SK-N-SH (cell line): ENCODE data around the gene ESPNL. TPM values are rescaled to one million over a fixed set of nuclear protein-coding genes. Genes with fewer than 3 reads are reported as not detected.
A peak's percentile ranks its signal among the peaks of the same experiment; 100 is the strongest.

Source experiments
- CTCF ChIA-PET: fragments of 300-600, 350-600 bp; formaldehyde crosslinking; extraction: SDS; loops from one replicate; lab custom pipeline; 2021; lab: Yijun Ruan, JAX
- POLR2A ChIA-PET: fragments of 350-600 bp; sonication (Branson Sonifier 250); formaldehyde crosslinking; extraction: SDS; loops from one replicate; lab custom pipeline; 2020; ENCODE audit warnings: antibody characterized with exemption, inconsistent platforms; lab: Yijun Ruan, JAX
- DNase-seq: peaks from one replicate; pipeline ENCODE4 v3.0.0; 2012
- H2AFZ ChIP-seq: fragments of 200-600 bp; sonication (generic); 2 replicates; pipeline ENCODE4 v1.8.1; 2016; ENCODE audit warnings: antibody characterized with exemption, mild to moderate bottlenecking, low read depth
- H3F3A ChIP-seq: fragments of 200-600 bp; sonication (generic); replicated peaks from 2 replicates; pipeline ENCODE3; 2016; ENCODE audit warnings: antibody characterized with exemption, mild to moderate bottlenecking; ENCODE audit not compliant: insufficient read depth
- H3K27ac ChIP-seq, 2 experiments: fragments of 200-500 bp in 1 of 2; fragments of 200-600 bp in 1 of 2; sonication (Bioruptor generic) in 1 of 2; sonication (generic), shearing (Covaris generic) in 1 of 2; 2 replicates each; pipeline versions ENCODE4 v1.5.1 to v1.6.1; 2014 to 2016; ENCODE audit warnings: low read depth in 2 of 2, inconsistent platforms in 1 of 2, low read length in 1 of 2, mild to moderate bottlenecking in 1 of 2, mixed read lengths in 1 of 2
- H3K27me3 ChIP-seq: fragments of 200-600 bp; sonication (generic), shearing (Covaris generic); 2 replicates; pipeline ENCODE4 v1.6.1; 2016; ENCODE audit warnings: mixed run types; ENCODE audit not compliant: insufficient read depth
- H3K36me3 ChIP-seq, 2 experiments: fragments of 200-500 bp in 1 of 2; fragments of 200-600 bp in 1 of 2; sonication (Bioruptor generic) in 1 of 2; sonication (generic) in 1 of 2; replicated peaks in 1 of 2; 2 replicates each; pipeline versions ENCODE3 to v1.5.1; 2014 to 2016; ENCODE audit warnings: low read length in 1 of 2, mild to moderate bottlenecking in 1 of 2; ENCODE audit not compliant: insufficient read depth in 2 of 2, control insufficient read depth in 1 of 2
- H3K4me1 ChIP-seq, 2 experiments: fragments of 200-500 bp in 1 of 2; fragments of 200-600 bp in 1 of 2; sonication (Bioruptor generic) in 1 of 2; sonication (generic), shearing (Covaris generic) in 1 of 2; 2 replicates each; pipeline versions ENCODE4 v1.5.1 to v1.6.1; 2014 to 2016; ENCODE audit warnings: low read depth in 1 of 2, low read length in 1 of 2, mixed run types in 1 of 2; ENCODE audit not compliant: insufficient read depth in 2 of 2, control insufficient read depth in 1 of 2
- H3K4me2 ChIP-seq: fragments of 200-600 bp; sonication (generic), shearing (Covaris generic); 2 replicates; pipeline ENCODE4 v1.6.1; 2017; ENCODE audit warnings: mixed run types
- H3K4me3 ChIP-seq, 2 experiments: fragments of 200-500 bp in 1 of 2; fragments of 200-600 bp in 1 of 2; sonication (Bioruptor generic) in 1 of 2; sonication (generic), shearing (Covaris generic) in 1 of 2; 2 replicates each; pipeline versions ENCODE4 v1.5.1 to v1.8.1; 2014 to 2016; ENCODE audit warnings: low read depth in 2 of 2, inconsistent platforms in 1 of 2, low read length in 1 of 2, mild to moderate bottlenecking in 1 of 2, mixed read lengths in 1 of 2, moderate library complexity in 1 of 2
- H3K79me2 ChIP-seq: fragments of 200-600 bp; sonication (generic); 2 replicates; pipeline ENCODE4 v1.8.1; 2017; ENCODE audit warnings: mild to moderate bottlenecking; ENCODE audit not compliant: insufficient read depth
- H3K9ac ChIP-seq: fragments of 200-600 bp; sonication (generic); 2 replicates; pipeline ENCODE4 v1.6.1; 2017; ENCODE audit warnings: mixed run types
- H3K9me2 ChIP-seq: fragments of 200-600 bp; sonication (generic); 2 replicates; pipeline ENCODE4 v1.6.1; 2017; ENCODE audit warnings: mixed run types
- H3K9me3 ChIP-seq: fragments of 200-600 bp; sonication (generic); 2 replicates; pipeline ENCODE4 v1.6.1; 2017; ENCODE audit warnings: mixed run types, mild to moderate bottlenecking, moderate library complexity
- H4K20me1 ChIP-seq: fragments of 200-600 bp; sonication (generic); 2 replicates; pipeline ENCODE4 v1.6.1; 2017; ENCODE audit warnings: mild to moderate bottlenecking, mixed run types; ENCODE audit not compliant: insufficient read depth
- ELF1 ChIP-seq: IDR thresholded peaks from 2 replicates; pipeline ENCODE4 v1.4.0; 2012
- FOSL2 ChIP-seq: IDR thresholded peaks from 2 replicates; pipeline ENCODE4 v1.4.0; 2012; ENCODE audit warnings: low read depth, mild to moderate bottlenecking, moderate library complexity, borderline replicate concordance
- FOXJ3 ChIP-seq: sonication (generic); formaldehyde crosslinking; IDR thresholded peaks from 2 replicates; pipeline ENCODE4 v1.5.1; 2020; ENCODE audit warnings: mild to moderate bottlenecking, missing genetic modification reagents
- GATA2 ChIP-seq: sonication (generic); formaldehyde crosslinking; IDR thresholded peaks from 2 replicates; pipeline ENCODE4 v1.5.0; 2020; ENCODE audit warnings: mild to moderate bottlenecking, missing genetic modification reagents
- JUND ChIP-seq: IDR thresholded peaks from 2 replicates; pipeline ENCODE4 v1.4.0; 2012
- MEF2A ChIP-seq: IDR thresholded peaks from 2 replicates; pipeline ENCODE4 v1.4.0; 2012; ENCODE audit warnings: low read depth, borderline replicate concordance
- NFIC ChIP-seq: IDR thresholded peaks from 2 replicates; pipeline ENCODE4 v1.4.0; 2012; ENCODE audit warnings: borderline replicate concordance
- NRF1 ChIP-seq: IDR thresholded peaks from 2 replicates; pipeline ENCODE4 v1.6.1; 2012; ENCODE audit warnings: low read depth, mild to moderate bottlenecking, low read length
- RCOR1 ChIP-seq: fragments of 150-350 bp; IDR thresholded peaks from 2 replicates; pipeline ENCODE4 v1.6.1; 2017; ENCODE audit warnings: antibody characterized with exemption, low read length
- RXRA ChIP-seq: IDR thresholded peaks from 2 replicates; pipeline ENCODE4 v1.4.0; 2012; ENCODE audit warnings: low read depth, mild to moderate bottlenecking, borderline replicate concordance
- SIN3A ChIP-seq: IDR thresholded peaks from 2 replicates; pipeline ENCODE4 v1.6.1; 2012; ENCODE audit warnings: low read depth, mild to moderate bottlenecking, low read length, moderate library complexity, borderline replicate concordance
- TEAD4 ChIP-seq: IDR thresholded peaks from 2 replicates; pipeline ENCODE4 v1.4.0; 2012; ENCODE audit warnings: mild to moderate bottlenecking, borderline replicate concordance; ENCODE audit not compliant: insufficient read depth
- YY1 ChIP-seq: IDR thresholded peaks from 2 replicates; pipeline ENCODE4 v1.4.0; 2012; ENCODE audit warnings: low read depth, mild to moderate bottlenecking
- WGBS: methylation state at CpG from one replicate; pipeline ENCODE4 v1.1.6; 2017; ENCODE audit warnings: low lambda C conversion rate; 5-methylcytosine and 5-hydroxymethylcytosine counted together
- polyA plus RNA-seq, 3 experiments: library from polyadenylated mRNA; depleted of rRNA; stranded (reverse); fragments of >200 nt; gene quantifications; 2 replicates each; pipeline ENCODE4 v1.2.3, GENCODE V29; 2012
- TF ChIP-seq, protein P1 (sequence below): IDR thresholded peaks from 2 replicates; pipeline ENCODE4 v1.4.0; 2012; ENCODE audit warnings: low read depth, borderline replicate concordance
- TF ChIP-seq, protein P2 (sequence below): IDR thresholded peaks from 2 replicates; pipeline ENCODE4 v1.4.0; 2012; ENCODE audit warnings: low read depth
- TF ChIP-seq, protein P3 (sequence below): fragments of 150-350 bp; IDR thresholded peaks from 2 replicates; pipeline ENCODE4 v1.6.1; 2016; ENCODE audit warnings: mild to moderate bottlenecking, low read depth, low read length
- TF ChIP-seq, protein P4 (sequence below): fragments of 150-350 bp; IDR thresholded peaks from 2 replicates; pipeline ENCODE4 v1.6.1; 2017; ENCODE audit warnings: antibody characterized with exemption, low read length, low read depth, borderline replicate concordance

Gene ESPNL, protein sequence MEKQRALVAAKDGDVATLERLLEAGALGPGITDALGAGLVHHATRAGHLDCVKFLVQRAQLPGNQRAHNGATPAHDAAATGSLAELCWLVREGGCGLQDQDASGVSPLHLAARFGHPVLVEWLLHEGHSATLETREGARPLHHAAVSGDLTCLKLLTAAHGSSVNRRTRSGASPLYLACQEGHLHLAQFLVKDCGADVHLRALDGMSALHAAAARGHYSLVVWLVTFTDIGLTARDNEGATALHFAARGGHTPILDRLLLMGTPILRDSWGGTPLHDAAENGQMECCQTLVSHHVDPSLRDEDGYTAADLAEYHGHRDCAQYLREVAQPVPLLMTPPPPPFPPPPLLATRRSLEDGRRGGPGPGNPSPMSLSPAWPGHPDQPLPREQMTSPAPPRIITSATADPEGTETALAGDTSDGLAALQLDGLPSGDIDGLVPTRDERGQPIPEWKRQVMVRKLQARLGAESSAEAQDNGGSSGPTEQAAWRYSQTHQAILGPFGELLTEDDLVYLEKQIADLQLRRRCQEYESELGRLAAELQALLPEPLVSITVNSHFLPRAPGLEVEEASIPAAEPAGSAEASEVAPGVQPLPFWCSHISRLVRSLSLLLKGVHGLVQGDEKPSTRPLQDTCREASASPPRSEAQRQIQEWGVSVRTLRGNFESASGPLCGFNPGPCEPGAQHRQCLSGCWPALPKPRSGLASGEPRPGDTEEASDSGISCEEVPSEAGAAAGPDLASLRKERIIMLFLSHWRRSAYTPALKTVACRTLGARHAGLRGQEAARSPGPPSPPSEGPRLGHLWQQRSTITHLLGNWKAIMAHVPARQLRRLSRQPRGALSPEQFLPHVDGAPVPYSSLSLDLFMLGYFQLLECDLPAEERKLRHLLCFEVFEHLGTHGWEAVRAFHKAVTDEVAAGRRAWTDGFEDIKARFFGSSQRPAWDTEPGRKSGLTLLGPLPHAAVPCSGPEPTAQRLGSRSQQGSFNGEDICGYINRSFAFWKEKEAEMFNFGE
- polyA plus RNA-seq (2012; rRNA removed): 0.03 and 0.05 TPM in 2 replicates
- not detected in 2 replicates for polyA plus RNA-seq (2012; cell fraction: cytosol; rRNA removed)
- polyA plus RNA-seq (2012; cell fraction: nucleus; rRNA removed): 0.07 and 0.08 TPM in 2 replicates

DNA sequence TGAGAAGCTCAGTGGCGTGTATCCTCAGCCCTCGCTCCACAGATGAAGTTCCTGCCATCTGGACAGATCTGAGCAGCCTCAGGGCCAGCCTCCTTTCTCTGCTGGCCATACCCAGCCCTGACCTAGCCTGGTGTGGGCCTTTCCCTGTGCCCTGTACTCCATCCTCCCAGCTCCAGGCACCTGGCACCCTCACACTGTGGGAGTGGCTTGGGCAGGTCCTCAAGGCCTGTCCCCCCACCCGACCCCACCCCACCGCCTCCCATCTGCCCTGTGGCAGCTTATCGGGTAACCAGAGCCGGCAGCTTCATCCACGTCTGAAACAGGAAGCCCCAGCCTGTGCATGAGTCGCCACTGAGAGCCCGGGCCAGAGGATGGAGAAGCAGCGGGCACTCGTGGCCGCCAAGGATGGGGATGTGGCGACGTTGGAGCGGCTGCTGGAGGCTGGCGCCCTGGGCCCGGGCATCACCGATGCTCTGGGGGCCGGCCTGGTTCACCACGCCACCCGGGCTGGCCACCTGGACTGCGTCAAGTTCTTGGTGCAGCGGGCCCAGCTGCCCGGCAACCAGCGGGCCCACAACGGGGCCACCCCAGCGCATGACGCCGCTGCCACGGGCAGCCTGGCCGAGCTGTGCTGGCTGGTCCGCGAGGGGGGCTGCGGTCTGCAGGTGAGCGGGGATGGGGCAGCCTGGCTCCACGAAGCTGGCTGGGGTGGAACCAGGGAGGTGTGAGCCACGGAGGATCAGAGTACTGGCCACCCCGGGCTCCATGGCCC is at the start of gene ESPNL:
TSS of gene ESPNL (plus strand) at position 292 of the 772 bp plus-strand sequence. CDS start at position 372, 80 bp downstream.
- Histone ChIP-seq H4K20me1 (no peaks in the 10 kb centered on the region), H3F3A (no peaks in the 10 kb centered on the region), H3K4me2 (no peak within 1 kb of the TSS), H3K4me3 (no peak within 1 kb of the TSS), H3K27me3 (no peaks in the 10 kb centered on the region), H3K36me3 (no peaks in the 10 kb centered on the region), H3K9me2 (no peaks in the 10 kb centered on the region)
- WGBS: 80% methylated on average over 1 of the region's 38 CpGs
- TF ChIP-seq TEAD4 (no peak), NRF1 (no peak), ELF1 (no peak), NFIC (no peak)
- TF ChIP-seq, all 33 proteins: peak for 0
- Histone ChIP-seq H3K27ac (no peak within 1 kb of the TSS; a peak in 1 of 4 replicates), H3K79me2 (no peaks in the 10 kb centered on the region), H3K9ac (no peak within 1 kb of the TSS), H3K4me1 (peaks cover 3 to 7% of the 10 kb centered on the region in 2 experiments; a peak in 2 of 4 replicates), H3K9me3 (no peaks in the 10 kb centered on the region), H2AFZ (no peak within 1 kb of the TSS)
- peak; percentile 66 for DNase-seq
- ChIA-PET POLR2A (no interaction called here), CTCF (interaction anchor here (0.7 to 1.2 kb wide), 4 partner anchors 27 to 242 kb away, joined by 3 to 5 read pairs (median 4); no protein-coding TSS in a partner anchor)

DNA sequence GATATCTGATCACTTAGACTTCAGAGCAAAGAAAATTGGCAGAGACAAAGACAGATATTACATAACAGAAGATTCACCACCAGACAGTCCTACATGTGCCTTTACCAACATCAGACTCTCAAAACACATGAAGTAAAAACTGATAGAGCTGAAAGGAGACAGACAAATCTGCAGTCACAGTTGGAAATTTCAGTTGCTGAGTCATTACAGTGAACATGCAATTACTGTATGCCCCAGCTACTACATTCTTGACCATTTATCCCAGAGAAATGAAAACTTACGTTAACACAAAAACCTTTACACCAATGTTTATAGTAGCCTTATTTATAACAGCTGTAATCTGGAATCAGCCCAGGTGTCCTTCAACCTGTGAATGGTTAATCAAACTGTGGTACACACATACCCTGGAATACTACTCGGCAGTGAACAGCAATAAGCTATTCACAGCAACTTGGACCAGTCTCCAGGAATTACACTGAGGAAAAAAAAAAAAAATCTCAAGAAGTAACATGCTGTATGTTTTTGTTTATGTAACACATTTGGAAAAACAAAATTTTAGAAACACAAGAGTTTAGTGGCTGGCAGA is 46.9 kb upstream of the ESPNL start:
- 82% methylated on average over 2 of the region's 2 CpGs for WGBS
- no peak for TF ChIP-seq RXRA
- no peak for TF ChIP-seq JUND
- TF ChIP-seq GATA2 (CRISPR knock-in tag): no peak
- TF ChIP-seq FOSL2: no peak
- TF ChIP-seq, protein P1, sequence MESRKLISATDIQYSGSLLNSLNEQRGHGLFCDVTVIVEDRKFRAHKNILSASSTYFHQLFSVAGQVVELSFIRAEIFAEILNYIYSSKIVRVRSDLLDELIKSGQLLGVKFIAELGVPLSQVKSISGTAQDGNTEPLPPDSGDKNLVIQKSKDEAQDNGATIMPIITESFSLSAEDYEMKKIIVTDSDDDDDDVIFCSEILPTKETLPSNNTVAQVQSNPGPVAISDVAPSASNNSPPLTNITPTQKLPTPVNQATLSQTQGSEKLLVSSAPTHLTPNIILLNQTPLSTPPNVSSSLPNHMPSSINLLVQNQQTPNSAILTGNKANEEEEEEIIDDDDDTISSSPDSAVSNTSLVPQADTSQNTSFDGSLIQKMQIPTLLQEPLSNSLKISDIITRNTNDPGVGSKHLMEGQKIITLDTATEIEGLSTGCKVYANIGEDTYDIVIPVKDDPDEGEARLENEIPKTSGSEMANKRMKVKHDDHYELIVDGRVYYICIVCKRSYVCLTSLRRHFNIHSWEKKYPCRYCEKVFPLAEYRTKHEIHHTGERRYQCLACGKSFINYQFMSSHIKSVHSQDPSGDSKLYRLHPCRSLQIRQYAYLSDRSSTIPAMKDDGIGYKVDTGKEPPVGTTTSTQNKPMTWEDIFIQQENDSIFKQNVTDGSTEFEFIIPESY: no peak
- TF ChIP-seq RCOR1: no peak
- TF ChIP-seq, protein P2, sequence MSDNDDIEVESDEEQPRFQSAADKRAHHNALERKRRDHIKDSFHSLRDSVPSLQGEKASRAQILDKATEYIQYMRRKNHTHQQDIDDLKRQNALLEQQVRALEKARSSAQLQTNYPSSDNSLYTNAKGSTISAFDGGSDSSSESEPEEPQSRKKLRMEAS: no peak
- TF ChIP-seq YY1: no peak
- TF ChIP-seq FOXJ3: no peak
- TF ChIP-seq, protein P3, sequence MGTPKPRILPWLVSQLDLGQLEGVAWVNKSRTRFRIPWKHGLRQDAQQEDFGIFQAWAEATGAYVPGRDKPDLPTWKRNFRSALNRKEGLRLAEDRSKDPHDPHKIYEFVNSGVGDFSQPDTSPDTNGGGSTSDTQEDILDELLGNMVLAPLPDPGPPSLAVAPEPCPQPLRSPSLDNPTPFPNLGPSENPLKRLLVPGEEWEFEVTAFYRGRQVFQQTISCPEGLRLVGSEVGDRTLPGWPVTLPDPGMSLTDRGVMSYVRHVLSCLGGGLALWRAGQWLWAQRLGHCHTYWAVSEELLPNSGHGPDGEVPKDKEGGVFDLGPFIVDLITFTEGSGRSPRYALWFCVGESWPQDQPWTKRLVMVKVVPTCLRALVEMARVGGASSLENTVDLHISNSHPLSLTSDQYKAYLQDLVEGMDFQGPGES: no peak
- TF ChIP-seq SIN3A: no peak
- no peak for TF ChIP-seq MEF2A
- TF ChIP-seq, protein P4, sequence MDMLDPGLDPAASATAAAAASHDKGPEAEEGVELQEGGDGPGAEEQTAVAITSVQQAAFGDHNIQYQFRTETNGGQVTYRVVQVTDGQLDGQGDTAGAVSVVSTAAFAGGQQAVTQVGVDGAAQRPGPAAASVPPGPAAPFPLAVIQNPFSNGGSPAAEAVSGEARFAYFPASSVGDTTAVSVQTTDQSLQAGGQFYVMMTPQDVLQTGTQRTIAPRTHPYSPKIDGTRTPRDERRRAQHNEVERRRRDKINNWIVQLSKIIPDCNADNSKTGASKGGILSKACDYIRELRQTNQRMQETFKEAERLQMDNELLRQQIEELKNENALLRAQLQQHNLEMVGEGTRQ: no peak
- TF ChIP-seq, all 33 proteins: peak for 0
- Histone ChIP-seq H3K4me3 (no peak overlapping the region), H3K4me2 (no peak overlapping the region), H3K79me2 (no peaks in the 10 kb centered on the region), H3K9me2 (no peaks in the 10 kb centered on the region), H4K20me1 (no peaks in the 10 kb centered on the region), H3K36me3 (peaks cover 0 to 3% of the 10 kb centered on the region in 2 experiments), H3K9me3 (no peaks in the 10 kb centered on the region), H3F3A (no peaks in the 10 kb centered on the region), H3K27ac (no peak overlapping the region), H2AFZ (no peak overlapping the region), H3K27me3 (no peaks in the 10 kb centered on the region), H3K9ac (no peak overlapping the region), H3K4me1 (no peaks in the 10 kb centered on the region)
- CTCF ChIA-PET: interaction anchor here (1.0 to 1.6 kb wide), 2 partner anchors 195 to 210 kb away, joined by 3 to 11 read pairs; no protein-coding TSS in a partner anchor
- POLR2A ChIA-PET: interaction anchor here (1.0 kb wide), 1 partner anchor 9 kb away, joined by 3 read pairs; no protein-coding TSS in a partner anchor
- no peak for DNase-seq
